Hematopoietic multipotent progenitor cell (in vitro differentiated cells): ENCODE measurements around the gene PPP1R3E. TPM values are rescaled to one million over a fixed set of nuclear protein-coding genes. Genes with fewer than 3 reads are reported as not detected.

Experiments used
- DNase-seq, 3 donors: peaks; one replicate each; pipeline ENCODE4 v3.0.0-alpha.2; 2011 to 2015; ENCODE audit warnings: low read depth in 2 of 3, low spot score in 2 of 3
- small RNA-seq: library from RNA; depleted of rRNA; stranded (forward); fragments of <200 nt; gene quantifications from one replicate; pipeline ENCODE3, GENCODE V24; 2012
- total RNA-seq: library from RNA; depleted of rRNA; stranded (reverse); fragments of >200 nt; gene quantifications from one replicate; pipeline ENCODE4 v1.2.3, GENCODE V29; 2012

Gene PPP1R3E
- total RNA-seq, 1 donor: 10.2 TPM

DNA sequence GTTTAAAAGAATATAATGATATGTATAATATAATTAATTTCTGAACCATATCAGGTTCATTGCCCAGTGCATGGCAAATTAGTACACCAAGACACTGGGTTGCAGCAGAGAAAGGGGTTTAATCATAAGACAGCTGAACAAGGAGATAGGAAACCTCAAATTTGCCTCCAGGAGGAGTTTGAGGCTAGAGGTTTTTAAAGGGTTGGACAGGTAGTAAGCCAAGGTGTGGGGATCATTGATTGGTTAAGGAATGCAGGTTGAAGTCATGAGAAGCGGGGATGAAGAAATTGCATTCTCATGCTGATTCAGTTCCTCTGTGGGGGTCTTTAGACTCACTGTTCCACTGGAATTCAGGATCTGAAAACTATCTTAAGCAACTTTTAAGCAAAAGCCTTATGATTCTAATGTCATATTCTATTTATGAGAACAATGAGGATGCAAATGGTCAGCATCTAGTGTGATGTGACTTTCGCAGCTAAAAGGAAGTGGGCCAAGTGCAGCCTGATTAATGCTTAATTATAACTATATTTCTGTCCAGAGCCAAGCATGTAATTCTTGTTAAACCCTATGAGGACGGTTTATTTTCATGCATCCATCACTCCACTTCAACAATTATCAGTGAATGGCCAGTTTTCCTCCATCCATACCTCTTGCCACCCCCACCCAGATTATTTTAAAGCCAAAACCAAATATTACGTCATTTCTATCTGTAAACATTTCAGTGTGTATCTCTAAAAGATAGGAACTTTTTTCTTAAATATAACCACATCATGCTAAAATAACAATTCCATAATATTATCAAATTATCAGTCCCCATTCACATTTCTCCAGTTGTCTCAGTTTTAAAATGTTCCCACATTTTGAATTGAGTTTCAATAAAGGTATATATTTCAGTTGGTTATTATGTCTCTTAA lies 50.0 kb downstream of the PPP1R3E start:
- no peak for DNase-seq

DNA sequence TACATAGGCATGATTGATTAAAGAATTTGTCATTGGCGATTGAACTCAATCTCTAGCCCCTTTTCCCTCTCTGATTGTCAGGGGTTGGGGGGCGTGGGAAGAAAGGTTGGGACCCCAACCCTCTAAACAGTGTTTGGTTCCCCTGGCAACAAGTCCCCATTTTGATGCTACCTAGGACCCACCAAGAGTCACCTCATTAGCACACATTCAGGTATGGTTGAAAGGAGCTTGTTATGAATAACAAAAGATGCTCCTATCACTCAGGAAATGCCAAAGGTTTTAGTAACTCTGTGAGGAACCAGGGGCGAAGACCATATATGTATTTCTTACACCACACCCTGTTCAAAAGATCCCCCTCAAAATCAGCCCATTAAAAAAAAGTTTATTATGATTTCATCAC lies 50.7 kb downstream of the PPP1R3E start:
- no peak for DNase-seq

DNA sequence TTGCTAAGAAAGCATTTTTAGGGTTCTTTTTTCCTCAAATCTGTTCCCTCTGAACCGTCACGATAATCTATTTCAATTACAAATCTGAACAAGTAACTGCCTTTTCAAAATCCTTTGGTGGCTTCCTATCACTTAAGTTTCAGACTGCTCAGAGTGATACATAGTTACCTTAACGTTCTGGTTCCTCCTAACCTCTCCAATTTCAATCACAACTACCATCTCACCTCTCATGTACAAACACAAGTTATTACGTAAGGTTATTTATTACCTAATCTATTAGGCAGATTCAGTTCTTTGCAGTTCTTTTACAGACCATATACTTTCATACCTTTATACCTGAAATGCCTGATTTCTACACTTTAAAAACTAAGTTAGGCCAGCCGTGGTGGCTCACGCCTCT lies 52.8 kb downstream of the PPP1R3E start:
- no peak for DNase-seq

DNA sequence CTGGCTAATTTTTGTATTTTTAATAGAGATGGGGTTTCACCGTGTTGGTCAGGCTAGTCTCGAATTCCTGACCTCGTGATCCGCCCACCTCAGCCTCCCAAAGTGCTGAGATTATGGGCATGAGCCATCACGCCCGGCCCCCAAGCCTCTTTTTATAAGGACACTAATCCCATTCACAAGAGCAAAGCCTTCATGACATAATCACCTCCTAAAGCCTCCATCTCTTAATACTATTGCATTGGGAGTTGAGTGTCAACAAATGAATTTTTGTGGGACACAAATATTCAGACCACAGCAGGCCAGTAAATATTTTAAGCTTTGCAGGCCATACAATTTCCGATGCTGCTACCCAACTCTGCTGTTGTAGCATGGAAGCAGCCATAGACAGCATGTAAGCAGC lies 54.1 kb downstream of the PPP1R3E start:
- no peak for DNase-seq

Small RNA genes lying within 50 kb of the gene (small RNA-seq; reads per million reads assigned to genes)
- gene RNU6-1046P: not detected

Other genes starting within 250 kb of the PPP1R3E start
- 1.6 TPM for gene CDH24, start 245.3 kb downstream of the PPP1R3E start, total RNA-seq
- gene ACIN1, start 207.7 kb downstream of the PPP1R3E start, total RNA-seq: 77.3 TPM
- 35.0 TPM for gene C14orf119, start 207.4 kb downstream of the PPP1R3E start, total RNA-seq
- gene CIROP, start 197.9 kb downstream of the PPP1R3E start, total RNA-seq: not detected
- gene CEBPE, start 183.6 kb downstream of the PPP1R3E start, total RNA-seq: 0.81 TPM
- 2.2 TPM for gene SLC7A8, start 119.2 kb downstream of the PPP1R3E start, total RNA-seq
- gene RNF212B, start 64.9 kb downstream of the PPP1R3E start, total RNA-seq: not detected
- gene HOMEZ, start 16.7 kb downstream of the PPP1R3E start, total RNA-seq: 18.9 TPM
- 11.6 TPM for gene BCL2L2, start 4.0 kb upstream of the PPP1R3E start, total RNA-seq
- gene PABPN1, start 18.6 kb upstream of the PPP1R3E start, total RNA-seq: 78.6 TPM
- 23.4 TPM for gene SLC22A17, start 50.0 kb upstream of the PPP1R3E start, total RNA-seq
- under 0.01 TPM for gene EFS, start 62.3 kb upstream of the PPP1R3E start, total RNA-seq
- not detected for gene IL25, start 70.0 kb upstream of the PPP1R3E start, total RNA-seq
- gene CMTM5, start 74.2 kb upstream of the PPP1R3E start, total RNA-seq: 3.0 TPM
- under 0.01 TPM for gene MYH6, start 105.4 kb upstream of the PPP1R3E start, total RNA-seq
- not detected for gene MYH7, start 132.8 kb upstream of the PPP1R3E start, total RNA-seq
- gene NGDN, start 166.8 kb upstream of the PPP1R3E start, total RNA-seq: 23.7 TPM
- gene ZFHX2, start 248.9 kb upstream of the PPP1R3E start, total RNA-seq: 0.81 TPM